ENCODE results near the gene TMPO. TPM values are rescaled to one million over a fixed set of nuclear protein-coding genes. Genes with fewer than 3 reads are reported as not detected.

Gene TMPO
- total RNA-seq, 1 donor from 2014 or later = 16.2 TPM

Other genes starting within 250 kb of the TMPO start
- 1,843 TPM for gene SLC25A3, start 78.1 kb downstream of the TMPO start, total RNA-seq
- gene IKBIP, start 129.2 kb downstream of the TMPO start, total RNA-seq = 4.0 TPM
- gene APAF1, start 129.7 kb downstream of the TMPO start, total RNA-seq = 3.8 TPM